ENCODE measurements around the gene SLC34A3.

The SLC34A3 gene

DNA sequence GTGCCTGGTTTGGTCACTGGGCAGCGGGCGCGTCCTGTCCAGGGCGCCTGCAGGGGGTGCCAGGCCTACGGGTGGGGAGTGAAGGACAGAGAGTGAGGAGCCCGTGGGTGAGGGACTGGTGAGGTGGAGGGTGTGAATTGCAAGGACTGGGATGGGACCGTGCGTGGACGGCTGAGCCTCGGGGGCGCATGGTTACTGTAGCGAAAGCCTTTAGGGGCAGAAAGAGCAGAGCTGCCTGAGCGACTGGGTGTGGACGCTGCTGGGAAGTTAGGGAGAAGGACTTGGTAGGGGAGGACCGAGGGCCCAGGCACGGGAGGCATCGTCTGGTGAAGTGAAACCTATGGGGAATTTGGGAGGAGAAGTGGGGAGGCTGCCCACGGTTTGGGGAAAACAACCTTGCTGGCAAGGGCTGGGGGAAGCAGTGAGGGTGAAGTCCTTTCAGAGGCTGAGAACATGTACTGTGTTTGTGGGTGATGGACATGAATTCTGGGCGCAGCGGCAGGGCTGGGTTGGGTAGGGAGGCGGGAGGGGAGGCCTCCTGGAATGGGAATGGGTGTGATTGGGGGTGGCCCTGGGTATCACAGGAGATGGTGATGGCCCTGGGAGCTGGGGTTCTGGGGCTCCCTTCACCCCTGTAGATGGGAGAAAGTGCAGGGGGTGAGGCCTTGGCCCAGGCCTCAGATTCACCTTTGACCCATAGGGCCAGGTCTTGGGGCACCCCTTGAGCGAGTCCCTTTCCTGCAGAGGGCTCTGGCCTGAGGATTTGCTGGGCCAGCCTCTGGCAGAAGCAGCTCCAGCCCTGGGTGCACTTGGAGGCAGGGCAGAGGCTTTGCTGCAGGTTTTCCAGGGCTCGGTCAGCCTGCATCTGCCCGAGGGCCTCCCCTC is 45.1 kb downstream of the SLC34A3 start:
- DNase-seq (ENCODE audit: low read depth in 2 of 2): no peak

DNA sequence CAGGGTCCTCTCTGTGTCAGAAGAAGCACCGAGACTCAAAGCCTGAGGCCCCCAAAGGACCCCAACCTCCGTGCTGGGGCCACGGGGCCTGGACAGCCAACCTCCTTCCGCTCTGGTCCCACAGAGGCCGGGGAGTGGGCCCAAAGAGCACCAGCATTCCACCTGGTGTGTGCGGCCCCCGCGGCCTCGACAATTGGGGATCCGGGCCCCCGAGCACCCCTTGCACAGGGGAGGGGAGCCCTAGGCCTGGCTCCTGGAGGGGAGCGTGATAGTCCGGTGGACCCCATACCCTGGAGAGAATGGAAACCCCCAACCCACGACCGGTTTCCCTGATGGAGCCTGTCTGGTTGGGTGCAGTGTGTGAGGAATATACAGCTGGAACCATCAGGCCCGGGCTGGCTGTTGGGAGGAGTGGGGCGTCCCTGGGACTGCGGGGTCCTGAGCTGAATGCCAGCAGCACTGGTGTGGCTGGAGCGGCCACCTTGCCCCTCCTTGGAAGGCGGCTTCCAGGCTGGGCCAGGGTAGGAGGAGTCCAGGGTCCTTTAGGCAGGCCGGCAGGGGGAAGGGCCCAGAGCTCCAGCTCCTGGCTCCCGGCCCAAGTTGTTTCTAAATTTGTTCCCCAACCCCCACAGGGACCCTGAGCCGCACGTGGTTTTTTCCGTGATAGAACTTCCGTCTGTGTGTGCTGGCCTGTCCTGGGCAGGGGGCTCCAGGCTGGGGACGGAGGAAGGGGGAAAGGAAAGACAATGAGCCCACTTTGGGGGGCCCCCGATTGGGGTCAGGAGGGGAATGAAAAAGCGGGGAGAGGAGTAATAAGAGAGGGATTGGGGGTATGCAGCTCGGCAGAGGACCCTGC is 46.0 kb downstream of the SLC34A3 start:
- no peak for DNase-seq (ENCODE audit: low read depth in 2 of 2)

DNA sequence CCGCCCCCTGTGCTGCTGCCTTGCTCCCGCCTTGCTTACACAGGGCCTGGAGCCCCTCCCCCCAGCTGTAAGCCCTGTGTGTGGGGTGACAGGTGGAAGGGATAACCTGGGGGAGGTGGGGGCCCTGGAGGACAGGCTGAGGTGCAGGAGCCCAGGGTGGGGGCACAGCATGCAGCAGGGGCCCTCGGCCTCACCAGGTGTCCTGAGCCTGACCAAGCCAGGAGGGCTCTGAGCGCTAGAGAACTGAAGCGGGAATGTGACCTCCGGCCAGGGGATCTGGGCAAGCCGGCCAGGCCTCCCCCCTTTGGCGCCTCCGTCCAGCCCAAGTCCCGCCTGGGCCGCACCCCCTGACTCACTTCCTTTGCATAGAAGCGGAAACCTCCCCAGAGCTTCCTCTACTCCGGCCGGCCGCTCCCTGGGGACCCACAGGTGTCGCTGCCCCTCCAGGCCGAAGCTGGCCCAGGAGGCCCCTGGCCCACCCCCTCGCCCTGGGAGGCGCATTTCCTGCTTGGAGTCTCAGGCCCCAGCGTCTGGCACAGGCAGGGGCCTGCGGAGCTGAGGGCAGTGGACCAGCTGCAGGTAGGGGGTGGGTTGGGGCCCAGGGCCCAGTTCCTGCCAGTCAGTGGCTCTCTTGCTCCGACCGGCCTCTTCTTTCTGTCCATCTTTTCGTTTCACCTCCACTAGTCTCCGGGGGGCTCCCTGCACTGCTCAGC is 46.8 kb downstream of the SLC34A3 start, which contains the start of gene TOR4A:
TSS of gene TOR4A (plus strand) at position 398 of the 713 bp plus-strand sequence. CDS start 964 bp downstream, outside the sequence.
- no peak for DNase-seq (ENCODE audit: low read depth in 2 of 2)

- DNase-seq (ENCODE audit: low read depth in 2 of 2): no peak
Observed at GRCh38 chr9:137278061-137278701, 47.5 kb downstream of the SLC34A3 start.

GRCh38 chr9:137278721-137279711 is 48.3 kb downstream of the SLC34A3 start:
- no peak for DNase-seq (ENCODE audit: low read depth in 2 of 2)

GRCh38 chr9:137279741-137280473 is 49.2 kb downstream of the SLC34A3 start:
- no peak for DNase-seq (ENCODE audit: low read depth in 2 of 2)

DNA sequence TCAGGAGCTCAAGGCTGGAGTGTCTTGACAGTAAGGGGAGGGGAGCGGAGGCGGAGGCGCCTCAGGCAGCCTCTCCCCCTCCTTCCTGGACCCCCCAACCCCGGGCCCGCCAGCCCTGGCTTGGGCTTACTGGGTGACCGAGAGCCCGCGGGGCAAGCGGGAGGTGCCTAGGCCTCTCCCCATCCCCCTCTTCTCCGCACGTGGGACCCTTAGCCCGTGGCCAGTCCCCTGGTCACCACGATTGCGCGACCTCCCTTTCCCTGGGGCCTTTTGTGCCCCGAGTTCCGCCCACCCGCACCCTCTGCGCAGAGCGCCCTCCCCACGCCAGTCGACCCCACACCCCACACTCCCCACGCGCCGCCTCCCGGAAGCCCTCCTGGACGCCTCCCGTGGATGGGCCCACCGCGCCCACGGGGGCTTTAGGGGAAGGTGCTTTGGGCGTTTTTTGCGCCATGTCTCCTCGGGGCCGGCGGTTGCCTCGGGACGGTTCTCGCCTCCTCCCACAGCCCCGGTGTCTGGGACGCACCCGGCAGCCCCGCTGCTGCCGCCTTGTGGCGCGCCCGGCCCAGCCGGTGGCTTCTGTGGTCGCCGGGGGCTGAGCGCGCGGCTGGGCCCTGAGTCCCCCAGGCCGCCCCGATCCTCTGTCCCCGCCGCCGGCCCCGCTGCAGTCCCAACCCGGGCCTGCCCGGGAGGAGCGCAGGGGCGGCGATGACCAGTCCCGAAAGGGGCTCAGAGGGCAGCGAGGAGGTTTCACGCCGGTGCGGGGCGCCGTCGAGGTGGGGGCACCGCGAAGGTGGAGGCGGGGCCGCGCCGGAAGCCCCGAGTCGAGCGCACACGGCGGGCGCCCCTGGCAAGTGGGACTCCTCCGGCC is 50.0 kb downstream of the SLC34A3 start:
- DNase-seq (ENCODE audit: low read depth in 2 of 2): no peak

DNA sequence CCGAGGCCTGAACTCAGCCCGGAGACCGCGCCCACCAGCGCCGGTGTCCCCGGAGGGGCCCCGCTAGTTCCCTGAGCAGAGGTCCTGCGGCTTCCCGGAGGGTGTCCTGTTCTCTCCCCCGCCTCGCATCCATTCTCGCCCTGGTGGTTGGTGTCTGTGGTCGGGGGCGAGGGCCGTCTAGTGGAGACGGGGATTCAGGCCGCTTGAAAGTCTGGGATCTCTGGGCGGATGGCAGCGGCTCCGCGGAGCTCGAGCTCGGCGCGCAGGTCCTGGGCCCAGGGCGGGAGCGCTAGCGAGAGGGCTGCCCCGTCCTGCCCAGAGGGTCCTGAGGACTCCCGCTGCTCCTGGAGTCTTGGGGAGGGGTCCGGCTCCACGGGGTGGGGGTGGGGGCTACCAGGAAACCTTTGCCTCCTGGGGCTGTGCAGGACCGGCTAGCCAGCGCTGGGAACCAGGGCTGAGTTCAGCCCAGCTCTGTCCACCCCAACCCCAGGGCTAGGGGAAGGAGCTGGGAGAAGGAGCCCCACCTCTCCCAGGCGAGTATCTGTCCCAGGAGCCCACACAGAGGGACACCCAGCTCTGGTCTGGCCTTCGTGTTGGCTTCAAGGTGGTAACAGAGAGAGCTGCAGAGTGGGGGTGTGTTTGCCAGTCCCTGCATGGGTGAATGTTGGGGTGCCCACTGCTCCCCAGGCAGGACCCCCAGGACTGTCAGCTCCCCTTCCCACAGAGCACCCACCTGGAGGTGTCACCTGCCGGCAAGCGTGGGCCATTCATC is 50.8 kb downstream of the SLC34A3 start:
- DNase-seq (ENCODE audit: low read depth in 2 of 2): no peak

Measured in stimulated activated CD4-positive, alpha-beta T cell treated with anti-CD3 and anti-CD28 coated beads, Interleukin-1b, Interleukin-23, amount 100 ng/mL, for 4 hours (primary cell).